T-helper 1 cell treated with Interleukin-12 subunit alpha and Interleukin-12 subunit beta and Interleukin-4 antibody, amounts not matched to agents 30 ng/mL and 1 ng/mL, for 36 hours (primary cell): ENCODE data around the gene CDH23. TPM values are rescaled to one million over a fixed set of nuclear protein-coding genes. Genes with fewer than 3 reads are reported as not detected.

Experiments used
- intact Hi-C: fragments of 100-400 bp; cut with micrococcal nuclease; formaldehyde crosslinking; loops from one replicate; pipeline ENCODE4 v1.15.1; 2024
- total RNA-seq: library from RNA; stranded (reverse); gene quantifications from 2 replicates; pipeline ENCODE4 v1.2.3, GENCODE V29; 2022

The CDH23 gene
- total RNA-seq, 1 donor from 2014 or later, result 1.3 TPM

GRCh38 chr10:71634531-71635164 is 237.9 kb downstream of the CDH23 start:
- intact Hi-C loops, result no loop called here

GRCh38 chr10:71635251-71635866 is 238.6 kb downstream of the CDH23 start:
- intact Hi-C loops, result no loop called here

- intact Hi-C loops, result no loop called here
These were observed 239.1 kb downstream of the CDH23 start for GRCh38 chr10:71635867-71636266.

- intact Hi-C loops, result no loop called here
These were observed 239.9 kb downstream of the CDH23 start for GRCh38 chr10:71636588-71636987.

GRCh38 chr10:71637305-71637704 is 240.6 kb downstream of the CDH23 start:
- intact Hi-C loops, result no loop called here

- intact Hi-C loops, result no loop called here
These were observed 241.5 kb downstream of the CDH23 start for GRCh38 chr10:71638064-71638821.

GRCh38 chr10:71638822-71639719 is 242.4 kb downstream of the CDH23 start:
- intact Hi-C loops, result no loop called here

GRCh38 chr10:71640607-71641006 is 243.9 kb downstream of the CDH23 start:
- intact Hi-C loops, result no loop called here

- intact Hi-C loops, result no loop called here
These were observed 244.7 kb downstream of the CDH23 start for GRCh38 chr10:71641449-71641848.

GRCh38 chr10:71641986-71642385 is 245.3 kb downstream of the CDH23 start:
- intact Hi-C loops, result no loop called here

- intact Hi-C loops, result no loop called here
These were observed 247.2 kb downstream of the CDH23 start for GRCh38 chr10:71643904-71644303.

- intact Hi-C loops, result no loop called here
These were observed 247.8 kb downstream of the CDH23 start for GRCh38 chr10:71644307-71645180.

- intact Hi-C loops, result no loop called here
These were observed 248.5 kb downstream of the CDH23 start for GRCh38 chr10:71645185-71645584.

- intact Hi-C loops, result no loop called here
These were observed 249.3 kb downstream of the CDH23 start for GRCh38 chr10:71646037-71646436.

GRCh38 chr10:71646592-71647292 is 250.0 kb downstream of the CDH23 start:
- intact Hi-C loops, result no loop called here

GRCh38 chr10:71647526-71648253 is 251.0 kb downstream of the CDH23 start:
- intact Hi-C loops, result no loop called here

- intact Hi-C loops, result no loop called here
These were observed 251.7 kb downstream of the CDH23 start for GRCh38 chr10:71648254-71648932.

GRCh38 chr10:71648933-71649320 is 252.2 kb downstream of the CDH23 start:
- intact Hi-C loops, result no loop called here

- intact Hi-C loops, result no loop called here
These were observed 252.9 kb downstream of the CDH23 start for GRCh38 chr10:71649631-71650030.
